ENCODE data around the gene APEH.

DNA sequence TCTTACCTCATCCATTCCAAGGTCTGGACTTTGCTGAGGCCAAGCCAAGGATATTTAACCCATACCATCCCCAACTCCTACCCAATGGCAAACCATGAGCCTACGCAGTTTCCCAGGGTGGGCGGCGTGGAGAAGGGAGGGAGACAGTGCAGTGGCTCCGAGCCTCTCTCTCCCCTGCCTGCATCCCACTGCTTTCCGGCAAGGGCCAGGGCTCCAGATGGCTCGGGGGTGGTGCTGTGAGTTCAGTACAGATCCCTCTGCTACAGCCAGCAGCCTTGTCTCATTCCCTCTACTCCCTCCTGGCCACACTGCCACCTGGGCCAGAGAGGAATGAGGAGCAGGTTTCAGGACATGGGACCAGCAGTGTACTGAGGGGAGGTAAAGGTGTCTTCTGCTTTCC lies 44.3 kb upstream of the APEH start:
- TF ChIP-seq, protein P1, sequence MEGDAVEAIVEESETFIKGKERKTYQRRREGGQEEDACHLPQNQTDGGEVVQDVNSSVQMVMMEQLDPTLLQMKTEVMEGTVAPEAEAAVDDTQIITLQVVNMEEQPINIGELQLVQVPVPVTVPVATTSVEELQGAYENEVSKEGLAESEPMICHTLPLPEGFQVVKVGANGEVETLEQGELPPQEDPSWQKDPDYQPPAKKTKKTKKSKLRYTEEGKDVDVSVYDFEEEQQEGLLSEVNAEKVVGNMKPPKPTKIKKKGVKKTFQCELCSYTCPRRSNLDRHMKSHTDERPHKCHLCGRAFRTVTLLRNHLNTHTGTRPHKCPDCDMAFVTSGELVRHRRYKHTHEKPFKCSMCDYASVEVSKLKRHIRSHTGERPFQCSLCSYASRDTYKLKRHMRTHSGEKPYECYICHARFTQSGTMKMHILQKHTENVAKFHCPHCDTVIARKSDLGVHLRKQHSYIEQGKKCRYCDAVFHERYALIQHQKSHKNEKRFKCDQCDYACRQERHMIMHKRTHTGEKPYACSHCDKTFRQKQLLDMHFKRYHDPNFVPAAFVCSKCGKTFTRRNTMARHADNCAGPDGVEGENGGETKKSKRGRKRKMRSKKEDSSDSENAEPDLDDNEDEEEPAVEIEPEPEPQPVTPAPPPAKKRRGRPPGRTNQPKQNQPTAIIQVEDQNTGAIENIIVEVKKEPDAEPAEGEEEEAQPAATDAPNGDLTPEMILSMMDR (IDR thresholded peaks at IDR 0.05) = no peak
- no peak for TF ChIP-seq POLR2A (IDR thresholded peaks at IDR 0.05)
